ENCODE results near the gene ARL8A.
A peak's percentile ranks its signal among the peaks of the same experiment; 100 is the strongest.

DNA sequence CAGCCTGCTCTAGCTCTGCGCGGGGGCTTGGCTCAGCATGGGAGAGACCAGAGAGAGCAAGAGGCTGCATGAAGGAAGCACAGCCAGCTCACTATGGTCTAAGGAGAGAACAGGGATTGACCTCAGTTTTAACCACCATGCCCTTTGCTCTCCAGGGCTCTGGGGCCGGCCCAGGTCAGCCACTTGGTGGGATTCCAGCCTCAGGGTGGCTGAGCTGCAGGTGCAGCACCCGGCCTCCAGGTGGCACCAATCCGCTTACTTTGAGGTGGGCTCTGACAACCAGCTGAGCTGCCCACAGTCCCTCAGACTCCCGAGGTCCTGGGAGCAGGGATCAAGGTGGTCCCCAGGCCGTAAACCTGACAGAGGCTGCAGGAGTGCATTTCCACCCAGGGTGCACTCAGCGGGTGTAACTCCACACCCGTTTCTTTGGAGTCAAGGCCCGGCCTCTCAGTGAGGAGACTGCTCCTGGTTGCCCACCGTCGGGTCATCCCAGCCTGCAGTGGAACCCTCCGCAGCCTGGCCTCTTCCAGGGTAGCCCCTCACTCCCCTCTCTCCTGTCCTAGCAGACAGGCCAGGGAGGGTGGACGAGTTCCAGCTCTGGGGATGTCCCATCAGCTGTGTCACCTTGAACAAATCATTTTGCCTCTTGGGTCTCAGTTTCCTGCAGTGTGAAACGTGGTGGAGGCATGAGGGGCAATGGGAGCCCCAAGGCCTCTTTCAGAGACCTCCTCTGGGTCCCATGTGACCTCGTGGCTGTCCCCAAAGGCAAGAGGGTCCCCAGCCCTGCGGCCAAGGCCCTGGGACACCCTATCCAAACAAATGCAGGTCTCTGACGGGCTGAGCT, 48.5 kb upstream of the ARL8A start:
- TF ChIP-seq, protein P1, sequence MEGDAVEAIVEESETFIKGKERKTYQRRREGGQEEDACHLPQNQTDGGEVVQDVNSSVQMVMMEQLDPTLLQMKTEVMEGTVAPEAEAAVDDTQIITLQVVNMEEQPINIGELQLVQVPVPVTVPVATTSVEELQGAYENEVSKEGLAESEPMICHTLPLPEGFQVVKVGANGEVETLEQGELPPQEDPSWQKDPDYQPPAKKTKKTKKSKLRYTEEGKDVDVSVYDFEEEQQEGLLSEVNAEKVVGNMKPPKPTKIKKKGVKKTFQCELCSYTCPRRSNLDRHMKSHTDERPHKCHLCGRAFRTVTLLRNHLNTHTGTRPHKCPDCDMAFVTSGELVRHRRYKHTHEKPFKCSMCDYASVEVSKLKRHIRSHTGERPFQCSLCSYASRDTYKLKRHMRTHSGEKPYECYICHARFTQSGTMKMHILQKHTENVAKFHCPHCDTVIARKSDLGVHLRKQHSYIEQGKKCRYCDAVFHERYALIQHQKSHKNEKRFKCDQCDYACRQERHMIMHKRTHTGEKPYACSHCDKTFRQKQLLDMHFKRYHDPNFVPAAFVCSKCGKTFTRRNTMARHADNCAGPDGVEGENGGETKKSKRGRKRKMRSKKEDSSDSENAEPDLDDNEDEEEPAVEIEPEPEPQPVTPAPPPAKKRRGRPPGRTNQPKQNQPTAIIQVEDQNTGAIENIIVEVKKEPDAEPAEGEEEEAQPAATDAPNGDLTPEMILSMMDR (conservative IDR thresholded peaks at IDR 0.05) = peak; percentile 90
- TF ChIP-seq ZFX (IDR thresholded peaks at IDR 0.05) = no peak
